Measurements from ENCODE around the gene OMA1.

OMA1 gene

GRCh38 chr1:58548371-58548770 is 1.8 kb upstream of the OMA1 start:
- H3F3A ChIP-seq (ENCODE audit: insufficient read depth, low read length): peaks cover 7% of the 10 kb centered on the region
- no peaks in the 10 kb centered on the region for H3K36me3 ChIP-seq (replicated peaks; ENCODE audit: insufficient read depth, low read length)
- H3K4me3 ChIP-seq (ENCODE audit: low read length): no peak overlapping the region
- no peak for TF ChIP-seq EZH2 (optimal IDR thresholded peaks at IDR 0.05; ENCODE audit: low read depth, low read length)
- TF ChIP-seq, protein P1, sequence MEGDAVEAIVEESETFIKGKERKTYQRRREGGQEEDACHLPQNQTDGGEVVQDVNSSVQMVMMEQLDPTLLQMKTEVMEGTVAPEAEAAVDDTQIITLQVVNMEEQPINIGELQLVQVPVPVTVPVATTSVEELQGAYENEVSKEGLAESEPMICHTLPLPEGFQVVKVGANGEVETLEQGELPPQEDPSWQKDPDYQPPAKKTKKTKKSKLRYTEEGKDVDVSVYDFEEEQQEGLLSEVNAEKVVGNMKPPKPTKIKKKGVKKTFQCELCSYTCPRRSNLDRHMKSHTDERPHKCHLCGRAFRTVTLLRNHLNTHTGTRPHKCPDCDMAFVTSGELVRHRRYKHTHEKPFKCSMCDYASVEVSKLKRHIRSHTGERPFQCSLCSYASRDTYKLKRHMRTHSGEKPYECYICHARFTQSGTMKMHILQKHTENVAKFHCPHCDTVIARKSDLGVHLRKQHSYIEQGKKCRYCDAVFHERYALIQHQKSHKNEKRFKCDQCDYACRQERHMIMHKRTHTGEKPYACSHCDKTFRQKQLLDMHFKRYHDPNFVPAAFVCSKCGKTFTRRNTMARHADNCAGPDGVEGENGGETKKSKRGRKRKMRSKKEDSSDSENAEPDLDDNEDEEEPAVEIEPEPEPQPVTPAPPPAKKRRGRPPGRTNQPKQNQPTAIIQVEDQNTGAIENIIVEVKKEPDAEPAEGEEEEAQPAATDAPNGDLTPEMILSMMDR (IDR thresholded peaks at IDR 0.05; ENCODE audit: low read length): no peak
- no peak for TF ChIP-seq EZH2phosphoT487 (IDR thresholded peaks at IDR 0.05; ENCODE audit: low read length)
- H3K9ac ChIP-seq (ENCODE audit: low read length): no peak overlapping the region
- H3K9me2 ChIP-seq (replicated peaks; ENCODE audit: insufficient read depth, low read length): no peaks in the 10 kb centered on the region
- no peaks in the 10 kb centered on the region for H4K20me1 ChIP-seq (ENCODE audit: insufficient read depth, low read length)
- H3K79me2 ChIP-seq (ENCODE audit: low read length): peaks cover 6% of the 10 kb centered on the region; the same call in 1 of the 2 replicates
- DNase-seq: no peak
- no peaks in the 10 kb centered on the region for H3K27me3 ChIP-seq (replicated peaks; ENCODE audit: insufficient read depth, low read length)
- no peak overlapping the region for H2AFZ ChIP-seq (ENCODE audit: low read length)
- no peak overlapping the region for H3K27ac ChIP-seq (ENCODE audit: low read length)
- no peak overlapping the region for H3K4me2 ChIP-seq (ENCODE audit: low read depth, low read length)
- no peaks in the 10 kb centered on the region for H3K9me3 ChIP-seq (replicated peaks; ENCODE audit: insufficient read depth, low read length)
- peaks cover 5% of the 10 kb centered on the region for H3K4me1 ChIP-seq (ENCODE audit: low read length)

DNA sequence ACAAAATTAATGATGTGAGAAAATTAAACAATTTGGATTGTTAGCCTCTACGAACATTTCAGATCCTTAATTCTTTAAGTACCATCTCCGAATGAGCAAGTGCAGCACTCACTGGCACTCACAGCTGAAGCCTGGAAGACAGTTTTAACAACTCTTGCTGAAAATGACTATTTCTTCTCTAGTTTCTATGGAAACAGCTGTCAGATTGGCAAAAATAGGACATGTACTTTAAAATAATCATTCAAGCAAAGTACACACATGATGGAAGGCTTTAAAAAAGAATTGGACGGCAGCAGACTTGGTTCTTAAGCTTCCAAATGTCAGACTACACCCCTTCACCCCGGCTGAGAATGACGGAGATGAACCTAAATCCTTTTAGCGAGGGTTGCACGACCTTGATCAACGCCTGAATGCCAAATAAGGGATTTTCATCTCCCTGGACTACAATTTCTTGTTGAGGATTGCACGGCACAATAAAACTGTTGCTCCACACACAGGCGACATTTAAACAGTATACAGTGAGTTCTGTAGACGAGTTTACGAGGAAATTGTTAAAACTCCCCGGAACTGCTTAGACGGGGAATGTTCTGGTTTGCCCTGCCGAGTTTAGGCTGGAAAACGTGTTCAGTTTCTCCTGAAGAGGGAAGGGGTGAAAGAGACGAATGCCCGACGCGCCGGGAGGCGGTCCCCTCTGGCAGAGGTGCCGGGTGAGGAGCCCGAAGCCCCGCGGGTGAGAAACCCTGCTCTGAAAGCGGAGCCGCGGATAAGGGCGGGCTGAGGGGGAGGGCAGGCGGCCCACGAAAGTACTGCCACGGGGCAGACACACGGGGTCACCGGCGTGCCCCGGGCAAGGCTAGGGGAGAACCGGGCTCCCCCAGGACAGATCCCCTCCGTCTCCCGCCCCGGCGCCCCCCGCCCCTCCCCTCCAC is 671 bp downstream of the OMA1 start:
- Histone ChIP-seq H3K9me2 (replicated peaks; ENCODE audit: insufficient read depth, low read length) (no peaks in the 10 kb centered on the region), H3K4me2 (ENCODE audit: low read depth, low read length) (peak overlapping the region; percentile 93), H3K4me1 (ENCODE audit: low read length) (peaks cover 5% of the 10 kb centered on the region), H4K20me1 (ENCODE audit: insufficient read depth, low read length) (no peaks in the 10 kb centered on the region), H3K4me3 (ENCODE audit: low read length) (peak overlapping the region; percentile 86), H2AFZ (ENCODE audit: low read length) (peak overlapping the region; percentile 67), H3K9ac (ENCODE audit: low read length) (peak overlapping the region; percentile 85), H3K36me3 (replicated peaks; ENCODE audit: insufficient read depth, low read length) (no peaks in the 10 kb centered on the region), H3F3A (ENCODE audit: insufficient read depth, low read length) (peaks cover 7% of the 10 kb centered on the region), H3K27ac (ENCODE audit: low read length) (peak overlapping the region; percentile 84), H3K79me2 (ENCODE audit: low read length) (peaks cover 6% of the 10 kb centered on the region; the same call in 1 of the 2 replicates), H3K27me3 (replicated peaks; ENCODE audit: insufficient read depth, low read length) (no peaks in the 10 kb centered on the region), H3K9me3 (replicated peaks; ENCODE audit: insufficient read depth, low read length) (no peaks in the 10 kb centered on the region)
- DNase-seq: peak; percentile 70
- no peak for TF ChIP-seq EZH2phosphoT487 (IDR thresholded peaks at IDR 0.05; ENCODE audit: low read length)
- TF ChIP-seq, protein P1 (IDR thresholded peaks at IDR 0.05; ENCODE audit: low read length): no peak
- TF ChIP-seq EZH2 (optimal IDR thresholded peaks at IDR 0.05; ENCODE audit: low read depth, low read length): no peak

DNA sequence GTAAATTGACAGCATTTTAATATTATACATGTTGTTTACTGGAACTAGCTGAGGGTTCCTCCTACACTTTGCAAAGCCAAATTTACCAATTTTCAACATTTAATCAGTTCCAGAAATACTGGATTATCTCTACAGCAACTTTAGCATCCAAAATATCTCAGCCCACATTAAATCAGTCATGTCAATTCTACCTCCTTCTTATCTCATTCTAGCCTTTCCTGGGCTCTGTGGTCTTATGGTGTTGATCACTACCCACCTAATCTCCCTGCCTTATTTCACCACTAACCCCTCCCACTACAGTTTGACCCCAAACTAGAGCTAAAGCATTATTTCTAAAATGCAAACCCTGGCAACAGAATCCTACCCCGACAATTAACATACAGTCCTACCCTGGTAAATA is 3.3 kb downstream of the OMA1 start:
- Histone ChIP-seq H3K27me3 (replicated peaks; ENCODE audit: insufficient read depth, low read length) (no peaks in the 10 kb centered on the region), H3F3A (ENCODE audit: insufficient read depth, low read length) (peaks cover 7% of the 10 kb centered on the region), H3K79me2 (ENCODE audit: low read length) (peaks cover 6% of the 10 kb centered on the region; the same call in 1 of the 2 replicates), H3K9me2 (replicated peaks; ENCODE audit: insufficient read depth, low read length) (no peaks in the 10 kb centered on the region), H3K4me1 (ENCODE audit: low read length) (peaks cover 5% of the 10 kb centered on the region), H3K9ac (ENCODE audit: low read length) (no peak overlapping the region), H3K27ac (ENCODE audit: low read length) (no peak overlapping the region), H4K20me1 (ENCODE audit: insufficient read depth, low read length) (no peaks in the 10 kb centered on the region), H2AFZ (ENCODE audit: low read length) (no peak overlapping the region), H3K4me2 (ENCODE audit: low read depth, low read length) (no peak overlapping the region), H3K4me3 (ENCODE audit: low read length) (no peak overlapping the region), H3K9me3 (replicated peaks; ENCODE audit: insufficient read depth, low read length) (no peaks in the 10 kb centered on the region), H3K36me3 (replicated peaks; ENCODE audit: insufficient read depth, low read length) (no peaks in the 10 kb centered on the region)
- TF ChIP-seq EZH2phosphoT487 (IDR thresholded peaks at IDR 0.05; ENCODE audit: low read length) (no peak), EZH2 (optimal IDR thresholded peaks at IDR 0.05; ENCODE audit: low read depth, low read length) (no peak)
- TF ChIP-seq, protein P1 (IDR thresholded peaks at IDR 0.05; ENCODE audit: low read length): no peak
- no peak for DNase-seq
